HG03196 (cell line): ENCODE data around the gene TBCD.
"Not testable (repeated sequence)": the region's sequence is repeated elsewhere in the genome, so short reads cannot be mapped to it uniquely, and the experiment has no call there.

Experiments used
- ATAC-seq: cut with Tn5 transposase; IDR thresholded peaks from one replicate; pipeline ENCODE4 v1.9.1; 2021; ENCODE audit not compliant: unreplicated experiment

Gene TBCD

GRCh38 chr17:82756166-82756565 lies 4.3 kb downstream of the TBCD start:
- ATAC-seq: no peak

GRCh38 chr17:82765371-82765770 lies 13.5 kb downstream of the TBCD start:
- ATAC-seq: no peak

GRCh38 chr17:82767041-82767754 lies 15.3 kb downstream of the TBCD start:
- no peak for ATAC-seq

GRCh38 chr17:82769041-82769440 lies 17.2 kb downstream of the TBCD start:
- no peak for ATAC-seq

- no peak for ATAC-seq
Observed at GRCh38 chr17:82772026-82772425, 20.2 kb downstream of the TBCD start.

GRCh38 chr17:82774456-82774855 lies 22.6 kb downstream of the TBCD start:
- not testable (repeated sequence) for ATAC-seq

- no peak for ATAC-seq
Observed at GRCh38 chr17:82775001-82775823, 23.3 kb downstream of the TBCD start.

- no peak for ATAC-seq
Observed at GRCh38 chr17:82776454-82776853, 24.6 kb downstream of the TBCD start.

- not testable (repeated sequence) for ATAC-seq
Observed at GRCh38 chr17:82777778-82778375, 26.0 kb downstream of the TBCD start.

- ATAC-seq: no peak
Observed at GRCh38 chr17:82779541-82779940, 27.7 kb downstream of the TBCD start.

- ATAC-seq: no peak
Observed at GRCh38 chr17:82780195-82780594, 28.3 kb downstream of the TBCD start.

- ATAC-seq: no peak
Observed at GRCh38 chr17:82780971-82781893, 29.4 kb downstream of the TBCD start.

GRCh38 chr17:82781894-82782274 lies 30.0 kb downstream of the TBCD start:
- peak; percentile 72 for ATAC-seq

GRCh38 chr17:82782657-82783207 lies 30.9 kb downstream of the TBCD start:
- ATAC-seq: no peak

- ATAC-seq: no peak
Observed at GRCh38 chr17:82783498-82783897, 31.6 kb downstream of the TBCD start.

GRCh38 chr17:82785581-82785980 lies 33.7 kb downstream of the TBCD start:
- not testable (repeated sequence) for ATAC-seq

GRCh38 chr17:82786427-82786826 lies 34.6 kb downstream of the TBCD start:
- no peak for ATAC-seq

- no peak for ATAC-seq
Observed at GRCh38 chr17:82787081-82787848, 35.4 kb downstream of the TBCD start.

- no peak for ATAC-seq
Observed at GRCh38 chr17:82788206-82789001, 36.5 kb downstream of the TBCD start.
